Measurements from ENCODE around the gene PHF14.

GRCh38 chr7:10931161-10931560 lies 42.5 kb upstream of the PHF14 start:
- no peak for TF ChIP-seq CTCF (IDR thresholded peaks at IDR 0.05)
- no peak for TF ChIP-seq POLR2AphosphoS5 (IDR thresholded peaks at IDR 0.05)
- TF ChIP-seq POLR2A (IDR thresholded peaks at IDR 0.05; ENCODE audit: low read depth), result no peak
